Fibroblast of skin of scalp (primary cell): ENCODE measurements around the gene RNF38.
"Not testable (repeated sequence)": the region's sequence is repeated elsewhere in the genome, so short reads cannot be mapped to it uniquely, and the experiment has no call there.

Source experiments
- DNase-seq: peaks from one replicate; pipeline ENCODE4 v3.0.0-alpha.2; 2013

RNF38 gene

DNA sequence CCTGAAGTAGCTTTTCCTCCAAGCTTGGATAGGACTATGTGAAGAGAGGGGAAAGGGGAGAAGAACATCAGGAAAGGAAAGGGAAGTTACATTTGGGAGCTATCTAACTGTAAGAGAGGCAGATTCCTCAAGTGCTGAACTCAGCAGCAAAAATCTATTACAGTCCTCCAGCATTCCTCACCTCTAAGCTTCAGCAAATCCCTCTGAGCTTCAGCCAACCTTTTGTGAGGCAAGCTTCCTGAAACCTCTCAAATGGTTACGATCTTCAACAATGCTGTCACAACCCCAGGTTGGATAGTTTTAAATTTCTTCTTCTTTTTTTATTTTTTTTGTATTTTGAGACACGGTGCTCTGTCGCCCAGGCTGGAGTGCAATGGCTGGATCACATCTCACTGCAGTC lies 2.5 kb upstream of the RNF38 start:
- no peak for DNase-seq

- DNase-seq = no peak
Measured at GRCh38 chr9:36401897-36402480, 1.9 kb upstream of the RNF38 start.

DNA sequence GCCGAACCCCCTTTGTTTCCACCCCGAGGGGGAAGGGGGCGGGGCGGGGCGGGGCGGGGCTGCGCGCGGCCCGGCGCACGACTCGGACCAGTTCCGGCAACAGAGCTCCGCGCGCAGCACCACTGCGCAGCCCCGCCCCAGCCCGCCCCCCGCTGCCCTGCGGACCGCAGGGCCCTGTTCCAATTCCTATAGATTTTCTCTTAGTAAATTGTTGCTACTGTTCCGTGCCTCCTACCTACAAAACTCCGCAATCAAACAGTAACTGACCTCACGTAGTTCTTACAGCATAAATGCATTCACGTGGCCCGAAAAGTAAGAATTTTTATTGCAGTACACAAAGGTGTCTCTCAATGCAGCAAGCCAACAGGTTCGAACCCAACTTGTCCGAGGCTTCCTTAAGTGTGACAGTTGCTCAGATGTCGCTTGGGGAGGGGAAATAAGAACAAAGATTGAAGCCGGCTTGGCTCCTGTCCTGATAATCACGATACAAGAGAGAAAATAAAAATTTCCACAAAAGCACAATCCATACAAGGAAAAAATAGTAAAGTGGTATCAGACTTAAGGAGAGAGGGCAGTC lies 1.2 kb upstream of the RNF38 start:
- DNase-seq = peak; percentile 80

GRCh38 chr9:36400332-36401163 lies 479 bp upstream of the RNF38 start:
- peak; percentile 86 for DNase-seq

DNA sequence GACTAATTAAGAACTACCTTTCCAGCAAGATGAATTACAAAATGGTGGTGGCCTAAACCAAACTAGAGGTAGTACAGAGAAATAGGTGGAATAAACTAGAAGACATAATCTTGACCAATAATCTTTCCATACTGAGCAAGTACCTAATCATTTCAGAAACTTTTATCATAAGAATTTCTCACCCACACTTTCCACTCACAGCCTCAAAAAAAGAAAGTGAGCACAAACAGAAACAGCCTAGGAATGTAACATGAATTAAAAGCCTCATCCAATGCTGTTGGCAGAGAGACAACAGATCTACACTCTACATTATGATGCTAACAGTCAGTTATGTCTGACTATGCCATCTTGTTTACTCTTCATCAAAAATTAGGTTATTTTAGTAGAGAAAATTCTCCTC lies 1.3 kb downstream of the RNF38 start:
- DNase-seq = peak; percentile 75

DNA sequence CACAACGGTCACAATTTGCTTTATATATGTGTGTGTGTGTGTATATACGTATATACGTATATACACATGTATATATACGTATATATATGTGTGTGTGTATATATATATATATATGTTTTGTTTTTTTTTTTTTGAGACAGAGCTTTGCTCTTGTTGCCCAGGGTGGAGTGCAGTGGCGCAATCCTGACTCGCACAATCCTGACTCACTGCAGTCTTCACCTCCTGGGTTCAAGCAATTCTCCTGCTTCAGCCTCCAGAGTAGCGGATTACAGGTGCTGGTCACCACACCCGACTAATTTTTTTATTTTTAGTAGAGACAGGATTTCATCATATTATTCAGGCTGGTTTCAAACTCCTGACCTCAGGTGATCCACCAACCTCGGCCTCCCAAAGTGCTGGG lies 3.1 kb downstream of the RNF38 start:
- no peak for DNase-seq

- peak; percentile 18 for DNase-seq
Measured at GRCh38 chr9:36392489-36392888, 7.6 kb downstream of the RNF38 start.

- DNase-seq = no peak
Measured at GRCh38 chr9:36389590-36389989, 10.5 kb downstream of the RNF38 start.

DNA sequence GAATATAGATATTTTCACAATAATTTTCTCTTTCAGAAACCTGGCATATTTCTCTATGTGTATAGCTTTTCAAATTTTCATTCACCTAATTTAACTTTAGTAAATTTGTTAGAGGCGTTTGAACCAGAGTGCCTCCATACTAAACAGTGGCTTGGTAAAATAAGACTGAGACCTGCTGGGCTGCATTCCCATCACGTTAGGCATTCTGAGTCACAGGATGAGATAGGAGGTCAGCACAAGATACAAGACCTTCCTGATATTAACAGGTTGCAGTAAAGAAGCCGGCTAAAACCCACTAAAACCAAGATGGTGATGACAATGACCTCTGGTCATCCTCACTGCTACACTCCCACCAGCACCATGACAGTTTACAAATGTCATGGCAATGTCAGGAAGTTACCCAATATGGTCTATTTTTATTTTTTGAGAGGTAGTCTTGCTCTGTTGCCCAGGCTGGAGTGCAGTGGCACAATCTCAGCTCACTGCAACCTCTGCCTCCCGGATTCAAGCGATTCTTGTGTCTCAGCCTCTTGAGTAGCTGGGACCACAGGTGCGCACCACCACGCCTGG lies 13.6 kb downstream of the RNF38 start:
- DNase-seq = not testable (repeated sequence)

DNA sequence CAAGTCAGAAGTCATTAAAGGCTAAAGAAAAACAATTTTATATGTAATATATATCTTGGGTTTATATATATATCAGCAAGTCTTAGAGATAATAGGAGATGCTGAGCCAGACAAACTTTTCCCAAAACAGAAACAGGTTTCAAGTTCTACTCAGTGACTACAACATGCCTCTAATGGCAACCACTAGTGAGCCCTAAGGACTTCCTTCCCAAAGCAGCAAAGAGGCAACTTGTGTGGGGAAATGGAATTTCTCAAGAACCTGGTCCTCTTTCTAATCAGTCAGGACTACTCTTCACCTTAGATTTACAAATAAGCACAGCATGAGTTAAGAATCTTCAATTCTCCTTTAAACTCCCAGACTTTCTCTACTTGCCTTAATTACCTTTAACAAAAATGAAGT lies 17.6 kb downstream of the RNF38 start:
- no peak for DNase-seq

GRCh38 chr9:36364577-36364976 lies 35.5 kb downstream of the RNF38 start:
- DNase-seq = no peak

DNA sequence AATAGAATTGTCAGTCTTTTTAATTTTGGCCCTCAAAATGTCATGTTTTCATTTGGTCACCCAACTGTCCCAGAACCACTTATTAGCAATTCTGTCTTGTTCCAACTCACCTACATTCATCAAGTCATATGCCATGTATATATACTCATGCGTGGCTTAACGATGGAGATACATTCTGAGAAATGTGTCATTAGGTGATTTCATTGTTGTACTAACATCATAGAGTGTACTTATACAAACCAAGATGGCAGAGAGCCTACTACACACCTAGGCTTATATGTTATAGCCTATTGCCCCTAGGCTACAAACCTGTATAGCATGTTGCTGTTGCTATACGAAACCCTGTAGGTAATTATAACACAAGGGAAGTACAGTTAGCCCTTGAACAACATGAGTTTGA lies 36.6 kb downstream of the RNF38 start:
- no peak for DNase-seq

DNA sequence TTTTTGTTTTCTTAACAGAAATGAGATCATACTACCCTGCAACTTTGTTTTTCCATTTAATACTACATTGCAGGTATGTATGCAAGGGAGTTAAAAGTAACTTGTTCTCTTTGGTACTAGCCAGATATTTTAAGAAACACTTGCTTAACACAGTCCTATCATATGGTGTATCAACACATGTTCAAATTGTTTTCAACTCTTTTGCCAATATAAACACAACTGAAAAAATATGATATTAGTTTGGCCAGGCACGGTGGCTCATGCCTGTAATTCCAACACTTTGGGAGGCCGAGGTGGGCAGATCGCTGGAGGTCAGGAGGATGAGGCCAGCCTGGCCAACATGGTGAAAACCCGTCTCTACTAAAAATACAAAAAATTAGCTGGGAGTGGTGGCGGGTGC lies 41.6 kb downstream of the RNF38 start:
- DNase-seq = no peak

DNA sequence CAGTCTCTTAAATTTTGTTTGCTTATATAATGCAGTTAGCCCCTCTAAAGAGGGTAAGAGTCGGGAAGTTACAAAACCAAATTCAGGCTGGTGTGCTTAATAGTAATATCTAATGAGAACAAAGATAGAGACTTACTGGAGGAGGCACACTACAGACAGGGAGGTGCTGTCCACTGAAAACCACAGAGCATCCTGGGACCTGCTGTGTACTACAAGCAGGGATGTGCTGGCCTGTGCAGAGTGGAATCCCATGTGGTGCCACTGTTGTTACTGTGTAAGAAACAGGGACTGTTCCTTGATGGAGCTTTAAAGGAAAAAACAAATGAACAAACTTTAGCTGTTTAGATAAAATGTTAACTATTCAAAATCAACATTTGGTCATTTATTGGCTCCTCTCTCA lies 42.4 kb downstream of the RNF38 start:
- no peak for DNase-seq

GRCh38 chr9:36346569-36346968 lies 53.5 kb downstream of the RNF38 start:
- DNase-seq = no peak

GRCh38 chr9:36345103-36345846 lies 54.8 kb downstream of the RNF38 start:
- DNase-seq = peak; percentile 6

- DNase-seq = no peak
Measured at GRCh38 chr9:36341936-36342577, 58.0 kb downstream of the RNF38 start.

- no peak for DNase-seq
Measured at GRCh38 chr9:36337865-36338264, 62.2 kb downstream of the RNF38 start.

- DNase-seq = no peak
Measured at GRCh38 chr9:36337002-36337401, 63.1 kb downstream of the RNF38 start.

DNA sequence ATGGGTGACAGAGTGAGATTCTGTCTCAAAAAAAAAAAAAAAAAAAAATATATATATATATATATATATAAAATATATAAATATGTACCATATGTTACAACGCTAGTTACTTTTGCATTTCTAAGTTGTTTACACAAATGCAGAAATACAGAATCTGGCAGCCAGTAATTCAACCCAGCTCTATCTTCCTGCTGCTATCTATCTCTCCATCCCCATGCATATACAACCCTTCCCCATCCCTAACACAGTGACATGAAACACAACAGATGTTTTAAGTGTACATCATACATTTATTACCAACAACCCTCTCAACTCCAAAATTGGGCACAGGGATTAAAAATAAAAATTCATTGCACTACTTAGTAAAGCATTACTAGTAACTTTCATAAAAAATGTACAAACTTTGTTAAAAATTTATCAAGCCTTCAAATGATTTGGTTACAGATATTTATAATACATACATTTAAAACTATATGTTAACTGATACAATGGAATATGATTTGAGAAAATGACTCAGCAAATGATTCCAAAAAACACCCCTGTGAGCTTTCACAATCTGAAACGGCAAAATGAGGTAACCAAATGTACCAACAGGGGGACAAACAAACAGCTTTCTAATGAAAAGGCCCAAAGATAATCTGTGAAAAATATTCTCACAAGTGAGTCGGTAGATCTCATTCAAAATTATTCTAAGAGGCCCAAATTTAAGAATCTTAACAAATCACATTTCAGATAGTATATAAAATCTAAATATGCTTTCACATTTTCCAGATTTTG lies 63.8 kb downstream of the RNF38 start:
- DNase-seq = no peak

GRCh38 chr9:36332006-36332405 lies 68.1 kb downstream of the RNF38 start:
- peak; percentile 31 for DNase-seq
